T-cell (primary cell): ENCODE measurements around the gene SMAD6. TPM values are rescaled to one million over a fixed set of nuclear protein-coding genes. Genes with fewer than 3 reads are reported as not detected.
"Not testable (repeated sequence)": the region's sequence is repeated elsewhere in the genome, so short reads cannot be mapped to it uniquely, and the experiment has no call there.

Source experiments
- ATAC-seq, 4 experiments: fragments of 200-7000 bp in 3 of 4; fragments of 150-1000 bp in 1 of 4; cut with Tn5 transposase; replicated peaks in 1 of 4; 1 replicate in 3 of 4; 2 replicates in 1 of 4; pipeline ENCODE4 v1.10.0; 2021; ENCODE audit warnings: moderate library complexity in 3 of 4, mild to moderate bottlenecking in 2 of 4, moderate number of reproducible peaks in 1 of 4
- CTCF ChIA-PET, 2 donors: fragments of 300-600 bp; sonication (Branson Sonifier 250); formaldehyde crosslinking; loops; one replicate each; lab custom pipeline; 2022; ENCODE audit warnings: antibody characterized with exemption in 2 of 2; lab: Charles Lee
- POLR2A ChIA-PET, 2 donors: fragments of 300-600 bp; sonication (Branson Sonifier 250); formaldehyde crosslinking; loops; one replicate each; lab custom pipeline; 2022; ENCODE audit warnings: antibody characterized with exemption in 2 of 2; lab: Charles Lee
- DNase-seq, 35 experiments: peaks; one replicate each; pipeline versions ENCODE4 v3.0.0 to v3.0.0-alpha.2; 2013 to 2023
- H3K27ac ChIP-seq: one replicate; pipeline ENCODE4 v1.5.1; 2013; ENCODE audit warnings: low read length
- H3K27me3 ChIP-seq, 2 experiments: replicated peaks in 1 of 2; 1 replicate in 1 of 2; 2 replicates in 1 of 2; pipeline versions ENCODE4 v1.6.1 to v1.7.0; 2013; ENCODE audit warnings: low read length in 1 of 2, mixed read lengths in 1 of 2; ENCODE audit not compliant: control insufficient read depth in 2 of 2, insufficient read depth in 2 of 2; ENCODE audit errors: extremely low read depth in 1 of 2
- H3K36me3 ChIP-seq, 2 donors: 1 replicate in 1 of 2; 2 replicates in 1 of 2; pipeline versions ENCODE4 v1.6.1 to v1.7.0; 2013; ENCODE audit warnings: low read length in 1 of 2; ENCODE audit not compliant: control insufficient read depth in 2 of 2, insufficient read depth in 1 of 2; ENCODE audit errors: extremely low read depth in 1 of 2
- H3K4me1 ChIP-seq, 2 experiments: 1 replicate in 1 of 2; 2 replicates in 1 of 2; pipeline versions ENCODE4 v1.6.1 to v1.7.0; 2013; ENCODE audit warnings: low read length in 2 of 2, mixed read lengths in 1 of 2; ENCODE audit not compliant: insufficient read depth in 2 of 2, control insufficient read depth in 1 of 2; ENCODE audit errors: extremely low read depth in 1 of 2
- H3K4me3 ChIP-seq, 2 donors: 1 replicate in 1 of 2; 2 replicates in 1 of 2; pipeline versions ENCODE4 v1.5.1 to v1.7.0; 2013; ENCODE audit warnings: mild to moderate bottlenecking in 2 of 2, low read length in 1 of 2, moderate library complexity in 1 of 2; ENCODE audit not compliant: control insufficient read depth in 1 of 2; ENCODE audit errors: extremely low read depth in 1 of 2
- H3K9me3 ChIP-seq: 2 replicates; pipeline ENCODE4 v1.7.0; 2013
- H3K27ac Mint-ChIP-seq, 2 donors: one replicate each; pipeline ENCODE4 v1.8.0; 2020 to 2021; ENCODE audit warnings: mild to moderate bottlenecking in 2 of 2, mixed read lengths in 2 of 2
- H3K27me3 Mint-ChIP-seq, 2 donors: one replicate each; pipeline ENCODE4 v1.8.0; 2021 to 2022; ENCODE audit warnings: mixed read lengths in 2 of 2
- H3K36me3 Mint-ChIP-seq: one replicate; pipeline ENCODE4 v1.8.0; 2021; ENCODE audit warnings: mixed read lengths
- H3K4me1 Mint-ChIP-seq, 3 donors: one replicate each; pipeline ENCODE4 v1.8.0; 2020 to 2022; ENCODE audit warnings: mixed read lengths in 3 of 3, mild to moderate bottlenecking in 1 of 3
- H3K4me3 Mint-ChIP-seq, 3 donors: one replicate each; pipeline ENCODE4 v1.8.0; 2020 to 2022; ENCODE audit warnings: mild to moderate bottlenecking in 3 of 3, mixed read lengths in 3 of 3, moderate library complexity in 3 of 3
- H3K9me3 Mint-ChIP-seq, 3 donors: one replicate each; pipeline ENCODE4 v1.8.0; 2020 to 2022; ENCODE audit warnings: mixed read lengths in 3 of 3
- WGBS: methylation state at CpG from one replicate; pipeline ENCODE4 v1.1.5; 2013; ENCODE audit warnings: missing lambda C conversion rate; ENCODE audit not compliant: insufficient coverage; 5-methylcytosine and 5-hydroxymethylcytosine counted together
- total RNA-seq, 35 experiments: library from RNA in 6 of 35; stranded (reverse) in 6 of 35; fragments of 120-200 nt in 1 of 35; gene quantifications; one replicate each; pipeline versions ENCODE4 v1.2.1 to v1.2.4 and lab custom pipeline; 2013 to 2026

The SMAD6 gene
- total RNA-seq, 5 donors from 2014 or later (not counting 1 experiment from before 2014, with no cell fraction given) = 0.13 to 0.55 (median 0.33) TPM

DNA sequence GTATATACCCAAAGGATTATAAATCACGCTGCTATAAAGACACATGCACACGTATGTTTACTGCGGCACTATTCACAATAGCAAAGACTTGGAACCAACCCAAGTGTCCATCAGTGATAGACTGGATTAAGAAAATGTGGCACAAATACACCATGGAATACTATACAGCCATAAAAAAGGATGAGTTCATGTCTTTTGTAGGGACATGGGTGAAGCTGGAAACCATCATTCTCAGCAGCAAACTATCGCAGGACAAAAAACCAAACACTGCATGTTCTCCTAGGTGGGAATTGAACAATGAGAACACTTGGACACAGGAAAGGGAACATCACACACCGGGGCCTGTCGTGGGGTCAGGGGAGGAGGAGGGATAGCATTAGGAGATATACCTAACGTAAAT lies 11.1 kb upstream of the SMAD6 start:
- no CpG with 5 or more reads among the region's 7 CpGs for WGBS

DNA sequence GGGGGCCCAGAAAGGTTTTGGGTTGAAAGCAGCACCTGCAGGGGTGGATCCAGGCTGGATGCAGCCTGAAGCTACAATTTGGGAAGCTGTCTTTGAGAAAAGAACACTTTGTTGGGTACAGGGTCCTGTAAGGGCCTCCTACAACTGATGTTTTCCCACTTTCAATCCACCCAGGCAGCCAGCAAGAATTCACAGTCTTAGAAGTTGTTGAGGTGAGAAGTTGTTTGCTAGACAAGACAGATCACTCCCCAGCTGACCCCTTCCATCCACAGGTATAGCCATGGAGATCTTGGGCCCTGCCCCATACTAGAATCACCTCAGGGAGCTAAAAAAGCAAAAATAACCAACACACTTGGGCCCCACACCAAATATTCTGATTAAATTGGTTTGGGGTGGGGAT lies 10.3 kb upstream of the SMAD6 start:
- H3K27me3 Mint-ChIP-seq = no peaks in the 10 kb centered on the region
- H3K4me1 ChIP-seq = peaks cover 17 to 20% of the 10 kb centered on the region in 2 experiments
- H3K27ac ChIP-seq = no peak overlapping the region
- no peak overlapping the region for H3K4me3 ChIP-seq
- no peaks in the 10 kb centered on the region for H3K36me3 ChIP-seq
- H3K9me3 Mint-ChIP-seq = no peaks in the 10 kb centered on the region
- POLR2A ChIA-PET = interaction anchor here in 1 of 2 donors (0.5 kb wide), 1 partner anchor 343 kb away, joined by 4 read pairs; no protein-coding TSS in a partner anchor
- H3K4me3 Mint-ChIP-seq = no peak overlapping the region
- H3K27me3 ChIP-seq = no peaks in the 10 kb centered on the region
- CTCF ChIA-PET = no interaction called here
- DNase-seq (no peak), ATAC-seq (no peak)
- H3K27ac Mint-ChIP-seq = peak overlapping the region; percentile 10 to 79
- no peaks in the 10 kb centered on the region for H3K36me3 Mint-ChIP-seq
- H3K4me1 Mint-ChIP-seq = peaks cover 15 to 33% (median 21%) of the 10 kb centered on the region in 3 donors
- no peaks in the 10 kb centered on the region for H3K9me3 ChIP-seq

More for the DNA sequence above, 11.1 kb upstream of the SMAD6 start:
- H3K27me3 ChIP-seq, CTCF ChIA-PET, H3K4me3 ChIP-seq, H3K36me3 ChIP-seq, H3K9me3 ChIP-seq, H3K36me3 Mint-ChIP-seq, H3K9me3 Mint-ChIP-seq, H3K4me3 Mint-ChIP-seq, ATAC-seq, H3K27me3 Mint-ChIP-seq, DNase-seq, H3K27ac ChIP-seq, POLR2A ChIA-PET: not testable (repeated sequence)
- Mint-ChIP-seq H3K27ac (peak overlapping the region in 1 of 2 donors; percentile 20), H3K4me1 (peaks cover 15 to 33% (median 21%) of the 10 kb centered on the region in 3 donors)
- H3K4me1 ChIP-seq = peaks cover 17 to 20% of the 10 kb centered on the region in 2 experiments

DNA sequence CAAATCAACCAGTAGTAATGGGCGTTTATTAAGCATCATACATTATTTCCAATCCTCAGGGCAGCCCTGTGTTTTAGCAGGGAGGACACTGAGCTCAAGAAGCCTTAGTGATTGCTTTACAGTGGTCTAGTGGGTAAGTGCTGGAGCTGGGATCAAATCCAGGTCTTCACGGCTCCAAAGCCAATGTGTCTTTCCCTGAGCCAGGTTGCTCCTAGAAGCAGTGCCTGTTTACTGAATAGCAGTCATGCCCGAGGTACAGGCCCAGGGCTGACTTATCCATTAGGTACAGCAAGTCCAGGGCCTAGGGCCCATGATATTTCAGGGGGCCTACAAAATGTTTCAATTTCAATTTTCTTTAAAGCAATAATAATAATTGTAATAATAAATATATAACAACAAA lies 9.6 kb upstream of the SMAD6 start:
- peak overlapping the region in 1 of 3 donors; percentile 41 for H3K4me3 Mint-ChIP-seq
- H3K36me3 Mint-ChIP-seq = no peaks in the 10 kb centered on the region
- POLR2A ChIA-PET = no interaction called here
- no peaks in the 10 kb centered on the region for H3K9me3 ChIP-seq
- H3K27ac Mint-ChIP-seq = peak overlapping the region; percentile 52 to 79
- WGBS = 83% methylated on average over 1 of the region's 3 CpGs
- H3K36me3 ChIP-seq = no peaks in the 10 kb centered on the region
- no peaks in the 10 kb centered on the region for H3K27me3 ChIP-seq
- peak overlapping the region; percentile 44 for H3K27ac ChIP-seq
- no peaks in the 10 kb centered on the region for H3K27me3 Mint-ChIP-seq
- peaks cover 15 to 33% (median 21%) of the 10 kb centered on the region in 3 donors for H3K4me1 Mint-ChIP-seq
- no peak for DNase-seq
- no peak for ATAC-seq
- no peaks in the 10 kb centered on the region for H3K9me3 Mint-ChIP-seq
- H3K4me1 ChIP-seq = peaks cover 17 to 20% of the 10 kb centered on the region in 2 experiments
- CTCF ChIA-PET = no interaction called here
- H3K4me3 ChIP-seq = no peak overlapping the region

DNA sequence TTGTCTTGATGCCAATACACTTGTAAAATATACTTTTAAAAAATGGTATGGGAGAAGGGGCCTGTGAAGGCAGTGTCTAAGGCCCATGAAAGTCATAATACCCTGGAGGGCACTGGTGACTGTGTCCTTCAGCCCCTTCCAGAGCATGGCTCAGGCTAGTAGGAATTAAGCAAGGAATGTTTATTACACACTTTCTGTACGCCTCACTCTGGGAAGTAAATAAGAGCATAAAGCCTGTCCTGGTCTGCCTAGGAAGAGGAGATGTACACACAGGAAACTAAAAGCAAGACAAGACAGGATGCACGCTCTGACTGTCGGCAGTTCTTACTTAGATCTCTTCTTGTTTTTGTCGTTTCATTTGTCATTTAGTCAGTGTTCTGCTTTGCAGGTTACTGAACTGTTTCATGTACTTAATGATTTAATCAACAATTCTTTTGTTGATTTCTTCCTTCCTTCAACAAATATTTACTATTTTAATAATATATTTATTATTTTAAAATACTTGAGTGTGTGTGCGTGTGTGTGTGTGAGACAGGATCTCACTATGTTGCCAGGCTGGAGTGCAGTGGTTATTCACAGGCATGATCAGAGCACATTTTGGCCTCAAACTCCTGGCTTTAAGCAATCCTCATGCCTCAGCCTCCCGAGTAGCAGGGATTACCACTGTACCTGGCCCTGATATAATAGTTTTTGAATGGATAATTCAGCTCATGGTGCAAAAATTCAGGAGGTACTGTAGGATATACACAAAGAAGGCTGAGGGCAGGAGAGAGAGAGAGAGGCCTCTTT lies 9.0 kb upstream of the SMAD6 start:
- Histone ChIP-seq H3K27me3 (no peaks in the 10 kb centered on the region), H3K4me3 (no peak overlapping the region), H3K9me3 (no peaks in the 10 kb centered on the region), H3K4me1 (peaks cover 17 to 20% of the 10 kb centered on the region in 2 experiments), H3K36me3 (no peaks in the 10 kb centered on the region), H3K27ac (peak overlapping the region; percentile 44)
- 67% methylated on average over 1 of the region's 6 CpGs for WGBS
- no peaks in the 10 kb centered on the region for H3K9me3 Mint-ChIP-seq
- peak in 6 of 35 experiments; percentile 10 to 56 (median 20) for DNase-seq
- peak; percentile 92 to 95 (median 94) for ATAC-seq
- ChIA-PET CTCF (no interaction called here), POLR2A (interaction anchor here in 1 of 2 donors (0.6 kb wide), 1 partner anchor 22 kb away, joined by 3 read pairs; no protein-coding TSS in a partner anchor)
- peaks cover 15 to 33% (median 21%) of the 10 kb centered on the region in 3 donors for H3K4me1 Mint-ChIP-seq
- peak overlapping the region; percentile 89 to 94 for H3K27ac Mint-ChIP-seq
- peak overlapping the region in 1 of 3 donors; percentile 41 for H3K4me3 Mint-ChIP-seq
- no peaks in the 10 kb centered on the region for H3K36me3 Mint-ChIP-seq
- H3K27me3 Mint-ChIP-seq = no peaks in the 10 kb centered on the region

DNA sequence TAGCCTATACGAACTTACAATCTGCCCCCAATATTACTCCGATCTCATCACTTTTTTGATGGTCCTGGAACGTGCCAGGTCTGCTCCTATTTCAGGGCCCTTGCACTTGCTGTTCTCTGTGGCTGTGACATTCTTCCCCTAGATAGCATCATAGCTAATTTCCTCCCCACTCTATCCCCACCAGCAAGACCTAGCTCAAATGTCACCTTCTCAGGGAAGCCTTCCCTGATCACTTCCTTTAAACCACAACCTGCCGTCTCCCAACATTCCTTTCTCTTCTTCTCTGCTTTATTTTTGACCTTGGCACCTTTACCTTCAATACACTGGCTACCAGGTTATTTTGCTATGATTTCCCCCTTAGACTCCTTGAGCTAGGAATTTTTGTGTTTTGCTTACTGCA lies 5.3 kb upstream of the SMAD6 start:
- H3K4me1 ChIP-seq = peaks cover 22 to 26% of the 10 kb centered on the region in 2 experiments
- no peaks in the 10 kb centered on the region for H3K9me3 Mint-ChIP-seq
- H3K36me3 Mint-ChIP-seq = no peaks in the 10 kb centered on the region
- H3K4me3 ChIP-seq = no peak overlapping the region
- WGBS = 90% methylated on average over 4 of the region's 4 CpGs
- H3K4me1 Mint-ChIP-seq = peaks cover 22 to 35% (median 28%) of the 10 kb centered on the region in 3 donors
- ATAC-seq (no peak), DNase-seq (no peak)
- peaks cover 0 to 6% of the 10 kb centered on the region in 2 experiments for H3K27me3 ChIP-seq
- H3K4me3 Mint-ChIP-seq = no peak overlapping the region
- no peaks in the 10 kb centered on the region for H3K36me3 ChIP-seq
- peaks cover 0 to 2% of the 10 kb centered on the region in 2 donors for H3K27me3 Mint-ChIP-seq
- H3K27ac Mint-ChIP-seq = no peak overlapping the region
- ChIA-PET CTCF (interaction anchor here in 1 of 2 donors (1.2 kb wide), 1 partner anchor 10 kb away, joined by 3 read pairs; no protein-coding TSS in a partner anchor), POLR2A (no interaction called here)
- no peaks in the 10 kb centered on the region for H3K9me3 ChIP-seq
- no peak overlapping the region for H3K27ac ChIP-seq

DNA sequence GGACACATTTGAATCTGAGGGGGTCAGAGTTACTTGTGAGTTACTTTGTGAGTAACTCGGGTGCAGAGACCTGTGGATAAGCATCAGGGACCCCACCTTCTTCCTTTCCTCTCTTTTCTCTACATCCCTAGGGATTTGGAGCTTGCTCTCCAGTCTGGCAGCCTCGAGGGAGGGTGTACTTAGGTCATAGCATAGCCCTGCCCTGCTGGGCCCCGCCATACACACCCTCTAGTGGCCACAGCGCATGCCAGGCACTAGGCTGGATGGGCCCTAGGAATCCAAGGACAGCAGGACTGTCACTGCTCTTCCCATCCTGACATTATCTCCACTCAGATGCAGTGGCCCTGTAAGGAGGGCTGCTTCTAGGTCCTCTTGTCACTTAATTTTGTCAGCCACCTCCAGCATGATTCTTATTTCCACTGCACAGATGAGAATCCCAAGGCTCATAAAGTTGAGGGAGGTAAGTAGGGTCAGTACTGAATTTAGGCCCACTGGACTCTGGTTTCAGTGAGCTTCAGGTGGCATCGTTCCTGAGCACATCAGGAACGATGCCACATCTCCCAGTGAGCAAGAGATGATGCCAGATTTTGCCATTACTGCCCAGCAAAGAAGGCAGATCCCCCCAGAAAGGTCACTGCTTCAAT lies 3.6 kb upstream of the SMAD6 start:
- H3K4me3 ChIP-seq = no peak overlapping the region
- H3K27me3 ChIP-seq = peaks cover 0 to 16% of the 10 kb centered on the region in 2 experiments
- H3K4me1 ChIP-seq = peaks cover 12 to 25% of the 10 kb centered on the region in 2 experiments
- Mint-ChIP-seq H3K9me3 (no peaks in the 10 kb centered on the region), H3K4me1 (peaks cover 16 to 24% (median 22%) of the 10 kb centered on the region in 3 donors), H3K36me3 (no peaks in the 10 kb centered on the region), H3K27me3 (peaks cover 5 to 8% of the 10 kb centered on the region in 2 donors), H3K27ac (no peak overlapping the region), H3K4me3 (no peak overlapping the region)
- H3K36me3 ChIP-seq = no peaks in the 10 kb centered on the region
- CTCF ChIA-PET = interaction anchor here (0.6 to 0.7 kb wide), 2 partner anchors 495 to 656 kb away, joined by 3 read pairs; no protein-coding TSS in a partner anchor
- H3K27ac ChIP-seq = no peak overlapping the region
- DNase-seq (peak in 2 of 35 experiments; percentile 6 to 15), ATAC-seq (no peak)
- WGBS = 94% methylated on average over 2 of the region's 6 CpGs
- POLR2A ChIA-PET = no interaction called here
- H3K9me3 ChIP-seq = no peaks in the 10 kb centered on the region
